MCF 10A (cell line): Measurements from ENCODE around the gene AMACR. TPM values are rescaled to one million over a fixed set of nuclear protein-coding genes. Genes with fewer than 3 reads are reported as not detected.

Source experiments
- BruUV-seq: library from RNA; stranded (reverse); fragments of 400-500 nt; replicated peaks from 2 replicates; lab custom pipeline; 2021; lab: Mats Ljungman, UMichigan
- CTCF ChIA-PET: fragments of 300-600 bp; sonication (Branson Sonifier 250); formaldehyde crosslinking; extraction: SDS; loops from one replicate; lab custom pipeline; 2021; ENCODE audit warnings: antibody characterized with exemption, inconsistent platforms; lab: Yijun Ruan, JAX
- POLR2A ChIA-PET: fragments of 300-600, 350-650 bp; sonication (Branson Sonifier 250); formaldehyde crosslinking; extraction: SDS; loops from one replicate; lab custom pipeline; 2020; ENCODE audit warnings: antibody characterized with exemption, inconsistent platforms; lab: Yijun Ruan, JAX
- DNase-seq: peaks from one replicate; pipeline ENCODE4 v3.0.0-alpha.2; 2018; ENCODE audit not compliant: unreplicated experiment
- H3K27ac Mint-ChIP-seq: one replicate; pipeline ENCODE4 v1.8.0; 2022; ENCODE audit warnings: mild to moderate bottlenecking, low read depth, mixed read lengths; ENCODE audit not compliant: unreplicated experiment
- H3K27me3 Mint-ChIP-seq: one replicate; pipeline ENCODE4 v1.8.0; 2022; ENCODE audit warnings: mixed read lengths; ENCODE audit not compliant: insufficient read depth, unreplicated experiment
- H3K36me3 Mint-ChIP-seq: one replicate; pipeline ENCODE4 v1.8.0; 2022; ENCODE audit warnings: mild to moderate bottlenecking, moderate library complexity, mixed read lengths; ENCODE audit not compliant: insufficient read depth, unreplicated experiment
- H3K4me1 Mint-ChIP-seq: one replicate; pipeline ENCODE4 v1.8.0; 2022; ENCODE audit warnings: mixed read lengths; ENCODE audit not compliant: insufficient read depth, unreplicated experiment
- H3K4me3 Mint-ChIP-seq: one replicate; pipeline ENCODE4 v1.8.0; 2022; ENCODE audit warnings: mild to moderate bottlenecking, moderate library complexity, mixed read lengths; ENCODE audit not compliant: unreplicated experiment
- H3K9me3 Mint-ChIP-seq: one replicate; pipeline ENCODE4 v1.8.0; 2022; ENCODE audit warnings: mixed read lengths; ENCODE audit not compliant: unreplicated experiment
- CTCF ChIP-seq: fragments of 200-600 bp; IDR thresholded peaks from one replicate; pipeline ENCODE4 v1.8.0; 2022; ENCODE audit warnings: antibody characterized with exemption, mild to moderate bottlenecking; ENCODE audit not compliant: unreplicated experiment
- intact Hi-C: fragments of 100-400 bp; cut with micrococcal nuclease; formaldehyde crosslinking; loops from 2 replicates; pipeline ENCODE4 v1.14.1; 2022
- total RNA-seq: library from RNA; stranded (reverse); gene quantifications from 2 replicates; pipeline ENCODE4 v1.2.3, GENCODE V29; 2022

AMACR gene
- total RNA-seq, 1 experiment from 2014 or later: 7.9 TPM

DNA sequence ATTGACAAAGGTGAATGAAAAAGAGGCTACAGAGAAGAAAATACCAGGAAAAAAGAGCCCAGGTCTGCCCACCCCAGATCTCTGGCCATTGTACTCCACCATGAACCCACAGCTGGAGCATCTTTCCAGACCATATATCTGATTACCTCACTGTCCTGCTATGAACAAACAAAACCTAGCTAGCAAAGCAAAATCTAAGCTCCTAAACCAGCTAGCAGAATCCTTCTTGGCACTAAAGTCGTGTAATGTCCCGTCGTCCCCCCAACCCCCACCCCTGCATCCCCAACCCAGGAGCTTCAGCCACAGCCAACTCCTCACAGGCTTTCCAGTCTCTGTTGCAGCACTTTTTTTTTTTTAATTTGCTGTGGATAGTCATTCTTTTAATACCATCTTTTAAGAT lies 32.6 kb upstream of the AMACR start:
- no peaks in the 10 kb centered on the region for H3K27me3 Mint-ChIP-seq
- no TSS peak for BruUV-seq
- H3K36me3 Mint-ChIP-seq: no peaks in the 10 kb centered on the region
- no peak overlapping the region for H3K27ac Mint-ChIP-seq
- ChIA-PET POLR2A (no interaction called here), CTCF (interaction anchor here (0.6 kb wide), 2 partner anchors 163 to 425 kb away, joined by 3 read pairs; no protein-coding TSS in a partner anchor)
- DNase-seq: no peak
- no peak for TF ChIP-seq CTCF
- intact Hi-C loops: no loop called here
- no peaks in the 10 kb centered on the region for H3K9me3 Mint-ChIP-seq
- peaks cover 7% of the 10 kb centered on the region for H3K4me1 Mint-ChIP-seq
- no peak overlapping the region for H3K4me3 Mint-ChIP-seq

GRCh38 chr5:34039398-34040157 lies 31.7 kb upstream of the AMACR start:
- no TSS peak for BruUV-seq
- no peaks in the 10 kb centered on the region for H3K27me3 Mint-ChIP-seq
- TF ChIP-seq CTCF: no peak
- no peak overlapping the region for H3K27ac Mint-ChIP-seq
- H3K9me3 Mint-ChIP-seq: no peaks in the 10 kb centered on the region
- no peak for DNase-seq
- CTCF ChIA-PET: interaction anchor here (0.5 to 0.6 kb wide), 2 partner anchors 9 to 162 kb away, joined by 3 read pairs; no protein-coding TSS in a partner anchor
- no peak overlapping the region for H3K4me3 Mint-ChIP-seq
- H3K36me3 Mint-ChIP-seq: no peaks in the 10 kb centered on the region
- intact Hi-C loops: no loop called here
- H3K4me1 Mint-ChIP-seq: peaks cover 7% of the 10 kb centered on the region
- POLR2A ChIA-PET: no interaction called here

DNA sequence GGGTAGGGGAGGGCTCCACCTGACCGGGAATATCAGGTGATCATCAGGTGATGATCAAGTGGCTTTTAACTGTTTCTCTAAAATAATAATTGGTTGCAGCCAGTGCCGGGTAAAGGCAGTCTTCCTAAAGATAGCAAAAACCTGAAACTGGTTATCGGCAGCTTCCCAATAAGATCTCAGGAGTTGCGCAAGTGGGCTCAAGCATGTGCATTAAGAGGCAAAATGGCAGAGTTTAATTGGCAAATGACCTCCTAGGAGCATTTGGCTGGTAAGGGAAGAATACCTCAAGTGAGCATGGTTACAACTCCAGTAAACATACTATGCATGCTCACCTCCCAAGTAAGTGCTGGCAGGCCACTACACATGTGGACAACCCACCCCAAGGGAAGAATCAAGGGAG lies 31.0 kb upstream of the AMACR start:
- no peak overlapping the region for H3K27ac Mint-ChIP-seq
- POLR2A ChIA-PET: no interaction called here
- no peak overlapping the region for H3K4me3 Mint-ChIP-seq
- no peaks in the 10 kb centered on the region for H3K36me3 Mint-ChIP-seq
- CTCF ChIA-PET: no interaction called here
- intact Hi-C loops: no loop called here
- no peak for TF ChIP-seq CTCF
- H3K27me3 Mint-ChIP-seq: no peaks in the 10 kb centered on the region
- H3K9me3 Mint-ChIP-seq: no peaks in the 10 kb centered on the region
- no peak for DNase-seq
- BruUV-seq: no TSS peak
- H3K4me1 Mint-ChIP-seq: peaks cover 7% of the 10 kb centered on the region

DNA sequence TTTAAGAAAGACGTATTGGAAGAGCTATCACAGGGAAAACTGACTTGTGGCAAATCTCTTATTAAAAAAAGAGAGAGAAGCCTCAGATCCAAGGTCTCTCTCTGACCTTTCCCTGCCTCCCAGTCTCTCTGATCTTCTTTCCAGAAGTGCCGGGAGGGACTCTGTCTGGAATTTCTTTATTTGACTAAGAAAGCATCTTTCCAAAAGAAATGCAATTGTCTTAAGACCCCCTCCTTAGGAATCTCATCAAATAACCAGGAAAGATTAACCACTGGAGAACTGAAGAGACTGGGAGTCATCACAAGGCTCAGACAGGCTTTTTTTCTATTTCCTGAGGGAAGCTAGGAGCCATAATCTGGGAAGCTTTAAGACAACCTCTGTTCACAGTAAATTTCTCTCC lies 30.5 kb upstream of the AMACR start:
- intact Hi-C loops: no loop called here
- H3K4me1 Mint-ChIP-seq: peaks cover 7% of the 10 kb centered on the region
- POLR2A ChIA-PET: no interaction called here
- H3K27me3 Mint-ChIP-seq: no peaks in the 10 kb centered on the region
- no peak overlapping the region for H3K27ac Mint-ChIP-seq
- no peak overlapping the region for H3K4me3 Mint-ChIP-seq
- DNase-seq: no peak
- no TSS peak for BruUV-seq
- TF ChIP-seq CTCF: no peak
- H3K36me3 Mint-ChIP-seq: no peaks in the 10 kb centered on the region
- CTCF ChIA-PET: interaction anchor here (0.6 kb wide), 1 partner anchor 237 kb away, joined by 3 read pairs; no protein-coding TSS in a partner anchor
- H3K9me3 Mint-ChIP-seq: no peaks in the 10 kb centered on the region
